GM18505 (cell line): ENCODE measurements around the gene UACA.
"Not testable (repeated sequence)": the region's sequence is repeated elsewhere in the genome, so short reads cannot be mapped to it uniquely, and the experiment has no call there.

ENCODE experiments used
- ATAC-seq: cut with Tn5 transposase; IDR thresholded peaks from one replicate; pipeline ENCODE4 v1.9.1; 2021; ENCODE audit not compliant: unreplicated experiment
- POLR2A ChIP-seq: IDR thresholded peaks from 4 replicates; pipeline ENCODE4 v1.6.1; 2011; ENCODE audit warnings: borderline replicate concordance; ENCODE audit not compliant: insufficient read depth, insufficient read length; ENCODE audit errors: extremely low read depth

UACA gene

DNA sequence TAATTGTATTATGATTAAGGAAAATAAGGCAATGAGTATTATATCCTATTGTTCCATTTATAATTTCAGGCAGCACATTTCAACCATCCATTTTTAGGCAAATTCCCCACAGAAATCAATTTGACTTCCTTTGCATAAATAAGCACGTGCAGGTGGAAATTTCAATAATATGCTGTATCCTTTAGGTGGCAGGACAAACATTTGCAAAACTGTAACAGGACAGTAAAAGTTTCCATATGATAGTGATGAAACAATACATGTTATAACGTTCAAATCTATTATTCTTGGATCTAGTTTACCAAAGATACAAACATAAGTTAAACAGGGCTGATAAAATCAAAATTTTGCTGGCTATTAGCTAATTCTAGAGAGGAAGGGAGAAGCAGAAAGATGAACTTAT lies 8.5 kb downstream of the UACA start:
- no peak for TF ChIP-seq POLR2A

GRCh38 chr15:70753101-70753829 lies 10.1 kb downstream of the UACA start:
- TF ChIP-seq POLR2A: no peak
- no peak for ATAC-seq

More for the DNA sequence above, 8.5 kb downstream of the UACA start:
- no peak for ATAC-seq

DNA sequence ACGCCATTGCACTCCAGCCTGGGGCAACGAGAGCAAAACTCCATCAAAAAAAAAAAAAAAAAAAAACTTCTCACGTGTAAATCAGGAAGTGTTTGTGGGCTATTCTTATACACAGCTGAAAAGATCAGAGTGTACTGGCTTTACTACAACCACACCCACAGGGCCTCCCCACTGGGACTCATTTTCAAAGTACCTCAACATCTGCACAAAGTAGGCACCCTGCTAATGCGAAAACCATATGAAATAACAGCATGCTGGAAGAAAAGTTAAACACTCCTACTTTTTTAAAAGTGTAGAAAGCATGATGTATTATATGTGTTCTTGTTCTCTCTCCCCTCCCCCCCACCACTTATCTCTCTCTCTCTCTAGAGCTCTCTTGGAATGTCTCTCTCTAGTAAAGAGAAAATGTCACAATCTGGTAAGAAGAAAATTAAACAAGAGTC lies 11.1 kb downstream of the UACA start:
- no peak for TF ChIP-seq POLR2A
- no peak for ATAC-seq

DNA sequence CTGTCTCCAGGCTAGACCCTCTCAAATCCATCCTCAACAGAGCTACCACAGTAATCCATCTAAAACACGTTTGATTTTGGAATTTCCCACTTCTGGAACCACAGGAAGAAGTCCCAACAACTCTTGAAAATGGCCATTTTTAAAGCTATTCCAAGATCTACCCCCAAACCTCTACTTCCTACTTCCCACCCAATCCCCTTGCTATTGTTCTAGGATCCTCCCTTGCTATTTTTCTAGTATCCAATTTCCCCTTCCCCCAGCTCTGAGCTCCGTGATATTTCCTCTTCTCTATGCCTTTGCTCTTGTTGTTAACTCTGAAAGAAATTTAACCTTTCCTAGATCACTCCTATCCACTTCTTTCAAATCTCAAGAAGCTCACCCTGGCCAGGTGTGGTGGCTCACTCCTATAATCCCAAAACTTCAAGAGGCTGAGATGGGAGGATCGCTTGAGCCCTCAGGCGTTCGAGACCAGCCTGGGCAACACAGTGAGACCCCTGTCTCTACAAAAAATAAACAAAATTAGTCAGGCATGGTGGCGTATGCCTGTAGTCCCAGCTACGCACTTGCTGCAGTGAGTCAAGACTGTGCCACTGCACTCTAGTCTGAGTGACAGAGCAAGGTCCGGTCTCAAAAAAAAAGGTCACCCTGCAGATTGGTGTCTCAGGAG lies 13.0 kb downstream of the UACA start:
- TF ChIP-seq POLR2A: no peak
- ATAC-seq: no peak

DNA sequence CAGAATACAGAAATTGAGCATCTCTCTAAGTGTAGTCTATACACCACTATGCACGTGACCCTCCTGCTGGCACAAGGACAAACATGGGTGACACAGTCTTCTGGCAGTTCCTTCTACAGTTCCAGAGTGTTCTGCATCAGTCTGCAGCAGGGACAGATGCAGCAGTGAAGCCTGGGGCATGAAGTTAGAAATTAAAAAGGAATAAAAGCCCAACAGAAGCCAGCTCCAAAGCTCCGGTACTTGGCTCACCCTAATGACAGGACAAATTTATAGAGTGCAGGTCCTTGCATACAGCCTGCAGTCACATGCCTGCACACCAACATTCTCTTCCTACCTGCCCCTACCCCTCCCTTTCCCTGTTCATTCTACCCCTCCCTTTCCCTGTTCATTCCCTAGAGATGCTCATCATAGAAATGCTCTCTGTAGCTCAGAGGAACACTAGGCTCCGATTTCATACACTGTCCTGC lies 15.0 kb downstream of the UACA start:
- TF ChIP-seq POLR2A: no peak
- no peak for ATAC-seq

DNA sequence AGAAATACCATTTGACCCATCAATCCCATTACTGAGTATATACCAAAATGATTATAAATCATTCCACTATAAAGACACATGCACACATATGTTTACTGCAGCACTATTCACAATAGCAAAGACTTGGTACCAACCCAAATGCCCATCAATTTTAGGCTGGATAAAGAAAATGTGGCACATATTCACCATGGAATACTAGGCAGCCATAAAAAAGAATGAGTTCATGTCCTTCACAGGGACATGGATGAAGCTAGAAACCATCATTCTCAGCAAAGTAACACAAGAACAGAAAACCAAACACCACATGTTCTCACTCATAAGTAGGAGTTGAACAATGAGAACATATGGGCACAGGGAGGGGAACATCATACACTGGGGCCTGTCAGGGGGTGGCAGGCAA lies 16.8 kb downstream of the UACA start:
- not testable (repeated sequence) for ATAC-seq

DNA sequence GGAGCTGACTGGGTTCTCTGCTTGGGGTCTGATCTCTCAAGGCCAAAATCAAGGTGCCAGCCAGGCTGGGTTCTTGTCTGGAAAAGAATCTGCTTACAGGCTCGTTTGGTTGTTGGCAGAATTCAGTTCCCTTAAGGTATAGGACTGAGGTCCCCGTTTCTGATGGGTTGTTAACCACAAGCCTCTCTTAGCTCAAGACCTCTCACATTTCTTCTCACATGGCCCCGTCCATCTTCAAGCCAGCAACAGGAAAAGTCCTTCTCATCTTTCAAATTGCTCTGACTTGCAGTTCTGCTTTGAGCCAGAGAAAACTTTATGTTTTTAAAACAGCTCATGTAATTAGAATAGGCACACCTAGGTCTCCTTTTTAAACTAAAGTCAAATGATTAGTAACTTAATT lies 20.4 kb downstream of the UACA start:
- no peak for TF ChIP-seq POLR2A
- ATAC-seq: no peak

GRCh38 chr15:70741677-70742293 lies 21.6 kb downstream of the UACA start:
- ATAC-seq: no peak
- TF ChIP-seq POLR2A: no peak

DNA sequence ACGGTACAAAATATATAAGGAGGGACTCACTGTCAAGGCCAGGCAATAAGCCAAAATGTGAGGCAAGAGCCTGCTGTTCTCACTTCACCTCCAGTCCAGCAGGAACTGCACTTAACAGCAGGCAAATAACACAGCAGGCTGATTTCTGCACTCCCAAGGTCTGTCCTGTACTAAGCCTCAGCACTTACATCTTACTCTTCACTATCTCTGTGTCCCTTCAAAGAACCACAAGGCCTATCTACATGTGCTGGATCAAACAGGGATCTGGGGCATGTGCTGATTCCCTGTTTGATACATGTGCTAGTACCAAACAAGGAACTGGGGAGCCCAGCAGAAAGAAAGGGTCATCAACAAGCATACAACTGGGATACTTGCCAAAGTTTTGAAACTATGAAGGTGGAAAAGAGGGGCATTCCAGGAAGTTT lies 22.2 kb downstream of the UACA start:
- ATAC-seq: no peak
- TF ChIP-seq POLR2A: no peak

GRCh38 chr15:70735040-70735439 lies 28.3 kb downstream of the UACA start:
- ATAC-seq: not testable (repeated sequence)

GRCh38 chr15:70729164-70729563 lies 34.2 kb downstream of the UACA start:
- TF ChIP-seq POLR2A: no peak
- ATAC-seq: no peak

DNA sequence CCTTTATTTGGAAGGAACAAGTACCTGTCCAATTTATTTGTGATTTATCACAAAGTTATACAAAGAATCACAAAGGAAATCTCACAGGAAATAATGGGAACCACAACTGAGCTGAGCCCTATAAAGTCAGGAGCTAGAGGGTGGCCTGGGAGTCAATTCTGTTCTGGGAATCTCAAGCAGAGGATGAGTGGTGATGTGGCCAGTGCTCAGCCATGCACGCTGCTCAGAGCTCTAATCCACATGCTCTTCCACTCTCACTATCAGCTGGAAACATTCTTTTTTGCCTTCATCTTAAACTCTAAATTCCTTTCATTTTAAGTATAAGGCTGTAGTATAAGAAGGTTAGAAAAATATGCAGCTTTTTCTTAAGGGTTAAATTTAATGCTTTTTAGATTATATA lies 36.6 kb downstream of the UACA start:
- no peak for ATAC-seq
- TF ChIP-seq POLR2A: no peak

DNA sequence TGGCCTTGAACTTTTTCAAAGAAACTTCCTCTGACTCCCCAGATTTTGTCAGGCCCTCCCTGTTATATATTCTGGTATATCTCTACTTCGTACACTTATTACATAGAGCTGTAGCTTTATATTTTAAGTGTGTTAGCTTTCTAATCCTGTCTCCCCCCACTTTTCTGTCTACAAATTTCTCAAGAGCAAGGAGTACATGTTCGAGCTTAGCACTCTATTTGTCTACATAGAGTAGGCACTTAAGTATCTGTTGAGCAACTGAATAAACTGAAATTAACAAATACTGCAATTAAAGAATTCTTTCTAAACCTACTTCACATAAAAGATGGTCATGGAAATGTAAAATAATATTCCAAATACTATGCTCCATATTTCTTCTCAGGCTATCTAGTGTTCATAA lies 39.4 kb downstream of the UACA start:
- no peak for TF ChIP-seq POLR2A
- ATAC-seq: no peak

DNA sequence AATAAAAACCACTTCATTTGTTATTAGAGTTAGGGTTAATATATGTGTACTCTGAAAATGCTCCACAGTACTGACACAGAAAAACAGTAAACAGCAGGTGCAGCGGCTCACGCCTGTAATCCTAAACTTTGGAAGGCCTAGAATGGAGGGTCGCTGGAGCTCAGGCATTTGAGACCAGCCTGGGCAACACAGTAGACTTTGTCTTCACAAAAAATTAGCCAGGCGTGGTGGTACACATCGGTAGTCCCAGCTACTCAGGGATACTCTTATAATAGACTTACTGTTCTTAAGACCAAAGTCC lies 40.3 kb downstream of the UACA start:
- no peak for ATAC-seq
- TF ChIP-seq POLR2A: no peak

- ATAC-seq: no peak
- no peak for TF ChIP-seq POLR2A
Observed at GRCh38 chr15:70722266-70723121, 40.9 kb downstream of the UACA start.
